Effector CD4-positive, alpha-beta T cell (primary cell): ENCODE data around the gene TRAF4.
"Not testable (repeated sequence)": the region's sequence is repeated elsewhere in the genome, so short reads cannot be mapped to it uniquely, and the experiment has no call there.

Experiments
- DNase-seq: peaks from one replicate; pipeline ENCODE4 v3.0.0-alpha.2; 2020

Gene TRAF4

DNA sequence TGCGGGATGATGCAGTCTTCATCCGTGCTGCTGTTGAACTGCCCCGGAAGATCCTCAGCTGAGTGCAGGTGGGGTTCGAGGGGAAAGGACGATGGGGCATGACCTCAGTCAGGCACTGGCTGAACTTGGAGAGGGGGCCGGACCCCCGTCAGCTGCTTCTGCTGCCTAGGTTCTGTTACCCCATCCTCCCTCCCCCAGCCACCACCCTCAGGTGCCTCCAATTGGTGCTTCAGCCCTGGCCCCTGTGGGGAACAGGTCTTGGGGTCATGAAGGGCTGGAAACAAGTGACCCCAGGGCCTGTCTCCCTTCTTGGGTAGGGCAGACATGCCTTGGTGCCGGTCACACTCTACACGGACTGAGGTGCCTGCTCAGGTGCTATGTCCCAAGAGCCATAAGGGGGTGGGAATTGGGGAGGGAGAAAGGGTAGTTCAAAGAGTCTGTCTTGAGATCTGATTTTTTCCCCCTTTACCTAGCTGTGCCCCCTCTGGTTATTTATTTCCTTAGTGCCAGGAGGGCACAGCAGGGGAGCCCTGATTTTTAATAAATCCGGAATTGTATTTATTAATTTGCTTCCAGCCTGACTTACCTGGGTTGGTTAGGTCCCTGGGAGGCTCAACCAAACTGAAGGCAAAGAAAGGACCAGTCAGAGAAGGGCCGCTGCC, 5.8 kb downstream of the TRAF4 start:
- no peak for DNase-seq

DNA sequence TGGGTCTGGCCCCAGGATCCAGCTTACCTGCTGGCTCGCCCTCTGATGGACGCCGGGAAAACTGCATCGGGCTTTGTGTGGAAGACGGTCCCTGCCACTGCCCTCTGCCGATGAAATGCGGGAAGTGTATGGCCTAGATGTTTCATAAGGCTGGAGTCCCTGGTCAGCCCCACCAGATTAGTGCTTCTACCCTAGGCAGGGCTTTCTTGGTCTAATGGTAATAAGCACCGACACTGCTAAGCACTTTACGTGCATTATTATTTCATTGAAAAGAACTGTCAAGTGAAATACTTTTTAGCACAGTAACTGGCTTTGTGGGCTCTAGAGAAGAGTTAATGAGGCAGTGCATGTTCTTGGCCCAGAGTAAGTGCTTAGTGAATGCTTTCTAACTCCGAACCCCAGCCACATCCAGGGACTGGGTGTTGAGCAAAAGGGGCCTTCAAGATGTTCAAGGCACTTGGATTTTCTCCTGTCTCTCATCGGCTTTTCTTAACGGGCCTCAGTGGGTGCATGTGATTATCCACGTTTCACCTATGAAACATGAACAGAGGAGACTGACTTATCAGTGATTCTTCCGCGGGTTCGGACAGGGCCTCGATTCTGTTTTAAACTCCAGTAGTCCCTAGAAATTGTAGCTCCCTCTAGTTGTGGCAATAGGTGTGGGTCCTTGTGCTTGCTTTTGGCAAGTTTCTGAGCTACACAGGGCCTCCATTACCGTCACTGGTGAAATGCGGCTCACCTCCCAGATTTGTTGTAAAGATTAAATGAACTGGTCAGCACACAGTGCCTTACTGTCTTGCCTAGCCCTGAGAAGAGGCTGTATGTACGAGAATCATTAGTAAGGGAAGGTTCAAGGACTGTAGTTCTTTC, 6.6 kb downstream of the TRAF4 start:
- DNase-seq: peak; percentile 87

- DNase-seq: no peak
Measured at GRCh38 chr17:28751600-28752366, 8.0 kb downstream of the TRAF4 start.

DNA sequence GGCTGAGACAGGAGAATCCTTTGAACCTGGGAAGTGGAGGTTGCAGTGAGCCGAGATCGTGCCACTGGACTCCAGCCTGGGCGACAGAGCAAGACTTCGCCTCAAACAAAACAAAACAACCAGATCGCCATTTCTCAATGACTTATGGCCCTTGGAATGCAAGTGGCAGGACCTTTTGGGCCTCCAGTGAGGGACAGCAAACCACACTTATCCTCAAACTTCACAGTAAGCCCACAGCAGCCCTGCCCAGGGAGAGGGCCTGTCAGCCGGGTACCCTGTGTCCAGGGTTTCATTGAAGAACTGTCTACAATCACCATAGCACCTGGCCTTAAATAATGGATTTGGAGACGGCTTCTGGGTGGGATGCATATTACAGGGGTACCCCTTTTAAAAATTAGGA, 11.7 kb downstream of the TRAF4 start:
- no peak for DNase-seq

DNA sequence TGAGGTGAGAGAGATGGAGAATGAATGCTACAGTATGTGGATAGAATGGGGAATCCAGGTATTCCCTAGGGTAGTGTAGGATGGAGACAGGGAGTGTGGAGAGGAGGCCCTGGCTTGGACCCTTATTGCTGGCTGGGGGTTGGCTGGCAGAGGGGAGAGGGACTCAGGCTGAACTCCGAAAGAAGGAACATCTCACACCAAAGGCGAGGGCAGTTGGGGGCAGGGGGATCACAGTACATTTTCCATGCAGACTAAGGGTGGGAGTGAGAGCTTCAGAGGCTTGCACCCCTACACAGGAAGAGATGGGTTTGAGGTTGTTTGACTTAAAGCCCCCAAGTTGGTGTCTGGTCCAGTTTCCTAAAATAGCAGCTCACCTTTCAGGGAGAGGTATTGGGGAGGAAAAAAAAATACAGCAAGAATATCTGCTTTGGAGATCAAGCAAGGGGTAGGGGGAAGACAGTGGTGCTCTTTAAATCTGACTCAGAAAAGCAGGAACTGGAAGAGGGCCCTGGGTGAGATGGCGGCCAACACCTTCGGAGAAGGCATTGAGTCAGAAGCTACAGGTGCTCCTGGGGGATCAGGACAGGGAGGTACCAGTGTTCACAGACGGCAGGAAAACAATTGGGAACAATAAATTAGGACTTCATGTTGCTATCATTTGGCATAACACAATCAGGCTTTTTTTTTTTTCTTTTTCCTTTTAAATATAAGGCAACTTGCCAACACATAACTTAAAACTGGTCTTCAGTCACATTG, 12.4 kb downstream of the TRAF4 start:
- DNase-seq: no peak

- no peak for DNase-seq
Measured at GRCh38 chr17:28758411-28759121, 14.8 kb downstream of the TRAF4 start.

- no peak for DNase-seq
Measured at GRCh38 chr17:28759256-28759865, 15.6 kb downstream of the TRAF4 start.

- no peak for DNase-seq
Measured at GRCh38 chr17:28760601-28761562, 17.1 kb downstream of the TRAF4 start.

DNA sequence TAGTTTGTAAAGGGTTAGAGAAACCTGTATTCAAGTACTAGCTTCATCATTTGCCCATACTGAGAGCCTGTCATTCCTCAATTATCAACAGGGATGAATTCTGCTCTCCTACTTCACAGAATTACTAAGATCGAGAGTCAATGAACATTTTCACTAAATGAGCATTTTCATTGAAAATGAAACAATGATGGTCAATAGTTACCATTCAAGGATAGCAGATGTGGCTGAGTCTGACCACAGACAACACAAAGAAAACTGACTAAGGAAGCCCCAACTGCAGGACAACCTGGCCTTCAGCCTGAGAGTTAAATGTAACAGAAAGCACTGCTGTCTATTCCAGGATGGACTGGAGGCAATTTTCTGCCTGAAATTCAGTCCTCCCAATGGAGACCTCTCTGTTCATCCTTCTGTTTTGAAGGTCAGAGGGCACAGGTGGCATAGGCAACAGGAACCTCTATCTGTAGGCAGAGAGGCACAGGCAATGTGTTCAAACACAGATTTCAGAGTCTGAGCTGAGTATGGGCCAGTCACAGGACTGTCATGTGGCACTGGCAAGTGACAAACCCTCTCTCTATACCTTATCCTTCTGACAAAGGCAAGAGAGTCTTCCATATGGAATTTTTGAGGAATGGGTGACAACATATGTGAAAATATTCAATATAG, 19.5 kb downstream of the TRAF4 start:
- DNase-seq: no peak

- peak; percentile 75 for DNase-seq
Measured at GRCh38 chr17:28763804-28764266, 20.0 kb downstream of the TRAF4 start.

DNA sequence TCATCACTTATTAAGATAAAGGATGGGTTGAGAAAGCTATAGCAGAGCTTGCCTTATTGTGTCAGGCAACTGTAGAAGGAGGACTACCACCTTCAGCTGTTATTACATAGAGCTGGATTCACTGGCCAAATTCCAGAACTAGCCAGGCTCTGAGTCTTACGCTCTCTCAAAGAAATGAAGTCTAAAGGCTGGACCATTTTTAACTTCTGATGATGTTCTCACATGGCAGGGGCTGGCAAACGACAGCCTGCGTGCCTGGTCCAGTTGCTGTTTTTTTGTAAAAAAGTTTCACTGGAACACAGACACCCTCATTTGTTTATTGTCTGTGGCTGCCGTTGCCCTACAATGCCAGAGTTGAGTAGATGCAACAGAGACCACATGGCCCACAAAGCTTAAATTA, 21.2 kb downstream of the TRAF4 start:
- DNase-seq: no peak

- no peak for DNase-seq
Measured at GRCh38 chr17:28773736-28774135, 29.9 kb downstream of the TRAF4 start.

DNA sequence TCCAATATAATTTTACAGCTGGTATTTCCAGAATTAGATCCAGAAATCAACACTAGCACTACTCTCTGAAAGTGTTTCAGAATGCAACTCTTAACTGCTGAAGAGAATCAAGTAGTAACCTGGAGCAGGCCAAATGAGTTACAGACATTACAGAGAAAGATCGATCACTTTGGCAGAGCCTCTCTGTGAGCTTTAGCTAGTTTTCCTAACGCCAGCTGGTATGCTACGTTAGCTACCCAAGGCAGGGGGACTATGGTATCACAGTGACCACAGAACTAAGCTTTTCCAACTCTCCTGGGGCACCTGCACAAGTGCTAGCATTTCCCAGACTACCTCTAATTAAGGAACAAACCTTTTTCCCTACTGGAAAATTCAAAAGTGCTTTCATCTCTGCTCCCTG, 30.4 kb downstream of the TRAF4 start:
- no peak for DNase-seq

GRCh38 chr17:28777178-28777577, 33.4 kb downstream of the TRAF4 start:
- DNase-seq: no peak

- DNase-seq: not testable (repeated sequence)
Measured at GRCh38 chr17:28779601-28780000, 35.8 kb downstream of the TRAF4 start.

DNA sequence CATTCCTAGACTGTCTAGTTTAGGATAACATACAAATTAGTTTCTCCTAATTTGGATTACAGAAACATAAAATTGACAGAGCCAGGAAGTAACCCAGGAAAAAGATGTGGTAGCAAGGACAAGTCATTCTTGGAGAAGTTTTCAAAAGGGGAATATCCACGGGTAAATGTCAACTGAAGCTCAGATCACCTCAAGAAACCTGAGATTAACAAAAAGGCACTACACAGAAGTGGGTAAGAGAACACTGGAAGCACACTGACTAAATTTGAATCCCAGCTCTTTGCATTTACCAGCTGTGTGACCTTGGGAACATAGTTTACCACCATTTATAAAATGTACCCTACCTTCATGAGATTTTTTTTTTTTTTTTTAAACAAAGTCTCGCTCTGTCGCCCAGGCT, 39.4 kb downstream of the TRAF4 start:
- DNase-seq: no peak

DNA sequence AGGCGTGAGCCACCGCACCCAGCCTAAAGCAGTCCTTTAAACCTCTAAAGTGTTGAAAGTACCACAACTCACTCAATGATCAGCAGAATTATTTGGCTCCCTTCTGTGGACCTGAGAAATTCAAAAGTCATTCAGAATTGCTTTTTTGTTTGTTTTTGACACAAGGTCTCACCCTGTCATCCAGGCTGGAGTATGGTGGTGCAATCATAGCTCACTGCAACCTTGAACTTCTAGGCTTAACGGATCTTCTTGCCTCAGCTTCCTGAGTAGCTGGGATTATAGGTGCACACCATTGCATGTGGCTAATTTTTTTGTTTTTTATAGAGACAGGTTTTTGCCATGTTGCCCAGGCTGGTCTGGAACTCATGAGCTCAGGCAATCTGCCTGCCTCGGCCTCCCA, 44.3 kb downstream of the TRAF4 start:
- DNase-seq: no peak

GRCh38 chr17:28792877-28793661, 49.3 kb downstream of the TRAF4 start:
- no peak for DNase-seq
